ENCODE measurements around the gene PPHLN1.

Gene PPHLN1

GRCh38 chr12:42459336-42459847 lies 133.4 kb downstream of the PPHLN1 start:
- TF ChIP-seq MAX (IDR thresholded peaks at IDR 0.05), result no peak
- no peak for TF ChIP-seq RAD21 (IDR thresholded peaks at IDR 0.05; ENCODE audit: low read depth)
- no peak for TF ChIP-seq NFIC (IDR thresholded peaks at IDR 0.05)
- no peak for TF ChIP-seq REST (IDR thresholded peaks at IDR 0.05; ENCODE audit: low read depth)
- no peak for TF ChIP-seq TAF1 (IDR thresholded peaks at IDR 0.05; ENCODE audit: low read depth)
- no peak for TF ChIP-seq FOXM1 (IDR thresholded peaks at IDR 0.05; ENCODE audit: borderline replicate concordance, low read depth)
- TF ChIP-seq EP300 (IDR thresholded peaks at IDR 0.05; ENCODE audit: borderline replicate concordance), result no peak
- TF ChIP-seq TEAD4 (IDR thresholded peaks at IDR 0.05), result no peak
- TF ChIP-seq CEBPB (IDR thresholded peaks at IDR 0.05), result no peak
- no peak for TF ChIP-seq USF1 (IDR thresholded peaks at IDR 0.05)
- TF ChIP-seq ZBTB7A (IDR thresholded peaks at IDR 0.05; ENCODE audit: low read depth), result no peak

GRCh38 chr12:42462486-42462885 lies 136.5 kb downstream of the PPHLN1 start:
- TF ChIP-seq TAF1 (IDR thresholded peaks at IDR 0.05; ENCODE audit: low read depth) (no peak), EGR1 (IDR thresholded peaks at IDR 0.05) (no peak), CEBPB (IDR thresholded peaks at IDR 0.05) (no peak), RAD21 (IDR thresholded peaks at IDR 0.05; ENCODE audit: low read depth) (no peak), NFIC (IDR thresholded peaks at IDR 0.05) (no peak), FOXM1 (IDR thresholded peaks at IDR 0.05; ENCODE audit: borderline replicate concordance, low read depth) (no peak), YY1 (IDR thresholded peaks at IDR 0.05; ENCODE audit: low read depth) (no peak), REST (IDR thresholded peaks at IDR 0.05; ENCODE audit: low read depth) (no peak), USF1 (IDR thresholded peaks at IDR 0.05) (no peak)

- no peak for TF ChIP-seq REST (IDR thresholded peaks at IDR 0.05; ENCODE audit: low read depth)
- TF ChIP-seq ZBTB7A (IDR thresholded peaks at IDR 0.05; ENCODE audit: low read depth), result no peak
- no peak for TF ChIP-seq EGR1 (IDR thresholded peaks at IDR 0.05)
- TF ChIP-seq TCF12 (IDR thresholded peaks at IDR 0.05; ENCODE audit: low read depth), result no peak
- TF ChIP-seq CEBPB (IDR thresholded peaks at IDR 0.05), result no peak
- no peak for TF ChIP-seq NFIC (IDR thresholded peaks at IDR 0.05)
- TF ChIP-seq EP300 (IDR thresholded peaks at IDR 0.05; ENCODE audit: borderline replicate concordance), result no peak
- TF ChIP-seq CREB1 (IDR thresholded peaks at IDR 0.05; ENCODE audit: low read depth), result no peak
- no peak for TF ChIP-seq RAD21 (IDR thresholded peaks at IDR 0.05; ENCODE audit: low read depth)
- no peak for TF ChIP-seq FOXM1 (IDR thresholded peaks at IDR 0.05; ENCODE audit: borderline replicate concordance, low read depth)
- no peak for TF ChIP-seq USF1 (IDR thresholded peaks at IDR 0.05)
- no peak for TF ChIP-seq TAF1 (IDR thresholded peaks at IDR 0.05; ENCODE audit: low read depth)
- TF ChIP-seq TEAD4 (IDR thresholded peaks at IDR 0.05), result no peak
- TF ChIP-seq YY1 (IDR thresholded peaks at IDR 0.05; ENCODE audit: low read depth), result no peak
Observed at GRCh38 chr12:42463671-42464070, 137.7 kb downstream of the PPHLN1 start.

GRCh38 chr12:42468341-42468821 lies 142.4 kb downstream of the PPHLN1 start:
- TF ChIP-seq MAX (IDR thresholded peaks at IDR 0.05), result no peak
